NT2/D1 (cell line): ENCODE data around the gene DNAJC5G.

Experiments used
- SUZ12 ChIP-seq: IDR thresholded peaks from 2 replicates; pipeline ENCODE4 v1.6.1; 2011; ENCODE audit not compliant: insufficient read length, insufficient read depth; ENCODE audit errors: extremely low read depth
- YY1 ChIP-seq: IDR thresholded peaks from 2 replicates; pipeline ENCODE4 v1.6.1; 2011; ENCODE audit not compliant: insufficient read length, insufficient read depth
- ZNF274 ChIP-seq: IDR thresholded peaks from 2 replicates; pipeline ENCODE4 v1.6.1; 2011; ENCODE audit warnings: mild to moderate bottlenecking, low read depth, low read length

DNA sequence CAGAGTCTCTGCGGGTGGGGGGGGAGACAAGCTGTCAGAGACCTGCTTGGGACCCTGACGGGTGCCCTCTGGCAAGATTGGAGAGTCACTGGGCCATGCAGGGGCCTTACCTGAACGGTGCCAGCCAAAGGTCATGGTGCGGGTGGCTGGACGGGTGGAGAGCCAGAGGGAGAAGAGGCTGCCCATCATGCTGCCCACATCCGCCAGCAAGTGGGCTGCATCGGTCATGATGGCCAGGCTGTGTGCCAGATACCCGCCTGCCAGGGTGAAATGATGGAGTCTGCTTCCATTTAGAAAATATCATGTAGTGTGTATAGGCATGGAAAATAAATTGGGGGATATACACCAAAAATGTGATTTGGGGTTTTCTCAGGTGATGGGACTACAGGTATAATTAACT lies 17.2 kb upstream of the DNAJC5G start:
- TF ChIP-seq ZNF274, result no peak
- TF ChIP-seq YY1, result no peak
- TF ChIP-seq SUZ12, result no peak
